Stimulated activated CD8-positive, alpha-beta memory T cell treated with anti-CD3 and anti-CD28 coated beads, Interleukin-15, amount 100 ng/mL, for 4 hours (primary cell): ENCODE measurements around the gene MIB1.
A peak's percentile ranks its signal among the peaks of the same experiment; 100 is the strongest.
"Not testable (repeated sequence)": the region's sequence is repeated elsewhere in the genome, so short reads cannot be mapped to it uniquely, and the experiment has no call there.

Experiments used
- DNase-seq, 2 donors: peaks; one replicate each; pipeline ENCODE4 v3.0.0-alpha.2; 2020; ENCODE audit warnings: low read depth in 2 of 2

Gene MIB1

GRCh38 chr18:21740538-21741311 lies at the start of gene MIB1:
Gene MIB1 (plus strand): TSS chr18:21740792. CDS start chr18:21741584, 792 bp downstream.
- peak; percentile 97 to 98 for DNase-seq

GRCh38 chr18:21693322-21693721 lies 47.3 kb upstream of the MIB1 start:
- DNase-seq = no peak

- DNase-seq = no peak
These were observed 40.0 kb upstream of the MIB1 start for GRCh38 chr18:21700528-21701075.

- no peak for DNase-seq
These were observed 39.0 kb upstream of the MIB1 start for GRCh38 chr18:21701621-21702020.

GRCh38 chr18:21702602-21703001 lies 38.0 kb upstream of the MIB1 start:
- DNase-seq = no peak

- no peak for DNase-seq
These were observed 37.3 kb upstream of the MIB1 start for GRCh38 chr18:21703241-21703820.

GRCh38 chr18:21704603-21705364 lies 35.8 kb upstream of the MIB1 start, which contains the start of gene ABHD3:
Gene ABHD3 (minus strand): TSS chr18:21704774. CDS start chr18:21704665, 109 bp downstream.
- peak; percentile 79 to 83 for DNase-seq

- DNase-seq = no peak
These were observed 34.2 kb upstream of the MIB1 start for GRCh38 chr18:21706386-21706865.

GRCh38 chr18:21707130-21707529 lies 33.5 kb upstream of the MIB1 start:
- not testable (repeated sequence) for DNase-seq

- DNase-seq = no peak
These were observed 26.1 kb upstream of the MIB1 start for GRCh38 chr18:21714474-21714873.

GRCh38 chr18:21722687-21723086 lies 17.9 kb upstream of the MIB1 start:
- no peak for DNase-seq

- DNase-seq = no peak
These were observed 15.4 kb upstream of the MIB1 start for GRCh38 chr18:21725201-21725600.

- no peak for DNase-seq
These were observed 12.9 kb upstream of the MIB1 start for GRCh38 chr18:21727702-21728101.

GRCh38 chr18:21733011-21733410 lies 7.6 kb upstream of the MIB1 start:
- DNase-seq = no peak

GRCh38 chr18:21735452-21736015 lies 5.1 kb upstream of the MIB1 start:
- DNase-seq = no peak

- not testable (repeated sequence) for DNase-seq
These were observed 3.7 kb upstream of the MIB1 start for GRCh38 chr18:21736926-21737325.

- DNase-seq = no peak
These were observed 721 bp upstream of the MIB1 start for GRCh38 chr18:21739604-21740537.

GRCh38 chr18:21741312-21741561 lies 645 bp downstream of the MIB1 start:
- peak in 1 of 2 donors; percentile 26 for DNase-seq

- DNase-seq = no peak
These were observed 1.1 kb downstream of the MIB1 start for GRCh38 chr18:21741562-21742314.

- no peak for DNase-seq
These were observed 1.7 kb downstream of the MIB1 start for GRCh38 chr18:21742315-21742687.
